Activated T-cell treated with anti-CD3 and anti-CD28 coated beads, Interleukin-2, amount 50 U/mL, for 4 hours (primary cell): Measurements from ENCODE around the gene PRUNE2. TPM values are rescaled to one million over a fixed set of nuclear protein-coding genes. Genes with fewer than 3 reads are reported as not detected.

Experiments
- ATAC-seq, 2 donors: fragments of 200-7000 bp; cut with Tn5 transposase; one replicate each; pipeline ENCODE4 v1.10.0; 2021
- DNase-seq: peaks from one replicate; pipeline ENCODE4 v3.0.0-alpha.2; 2020
- H3K27me3 Mint-ChIP-seq: one replicate; pipeline ENCODE4 v1.8.0; 2021; ENCODE audit warnings: low read depth, mixed read lengths
- H3K36me3 Mint-ChIP-seq: one replicate; pipeline ENCODE4 v1.8.0; 2022; ENCODE audit warnings: mixed read lengths; ENCODE audit not compliant: insufficient read depth
- H3K4me1 Mint-ChIP-seq: one replicate; pipeline ENCODE4 v1.8.0; 2021; ENCODE audit warnings: low read depth, mixed read lengths
- H3K4me3 Mint-ChIP-seq: one replicate; pipeline ENCODE4 v1.8.0; 2021; ENCODE audit warnings: mild to moderate bottlenecking, moderate library complexity, mixed read lengths
- H3K9me3 Mint-ChIP-seq: one replicate; pipeline ENCODE4 v1.8.0; 2021; ENCODE audit warnings: mixed read lengths
- total RNA-seq, 3 donors: library from RNA; stranded (reverse); gene quantifications; one replicate each; pipeline ENCODE4 v1.2.1, GENCODE V29; 2021

The PRUNE2 gene
- total RNA-seq, 3 donors from 2014 or later = 0.05 to 0.08 TPM; not detected in 1

GRCh38 chr9:76733096-76733495 is 172.8 kb downstream of the PRUNE2 start:
- no peaks in the 10 kb centered on the region for H3K9me3 Mint-ChIP-seq
- no peak for ATAC-seq

GRCh38 chr9:76732341-76732958 is 173.5 kb downstream of the PRUNE2 start:
- Mint-ChIP-seq H3K27me3 (peaks cover 16% of the 10 kb centered on the region), H3K4me1 (no peaks in the 10 kb centered on the region), H3K4me3 (no peak overlapping the region), H3K36me3 (no peaks in the 10 kb centered on the region), H3K9me3 (no peaks in the 10 kb centered on the region)
- DNase-seq (no peak), ATAC-seq (no peak)

More at GRCh38 chr9:76733096-76733495, 172.8 kb downstream of the PRUNE2 start:
- no peak for DNase-seq
- Mint-ChIP-seq H3K27me3 (peaks cover 16% of the 10 kb centered on the region), H3K4me3 (no peak overlapping the region), H3K4me1 (no peaks in the 10 kb centered on the region), H3K36me3 (no peaks in the 10 kb centered on the region)

DNA sequence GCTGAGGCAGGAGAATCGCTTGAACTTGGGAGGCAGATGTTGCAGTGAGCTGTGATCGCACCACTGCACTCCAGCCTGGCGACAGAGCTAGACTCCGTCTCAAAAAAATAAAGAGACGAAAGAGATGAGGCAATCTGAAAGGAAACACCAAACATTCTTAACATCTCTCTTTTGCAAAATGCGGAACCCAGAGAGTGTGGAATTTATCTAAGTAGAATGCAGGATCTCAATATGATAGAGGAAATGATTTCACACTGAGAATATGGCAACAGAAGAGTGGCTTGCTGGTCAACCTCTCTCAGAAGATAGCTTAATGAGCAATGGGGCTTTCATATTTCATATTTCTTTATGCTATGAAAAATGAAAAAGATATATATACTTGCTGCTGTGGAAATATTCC is 175.1 kb downstream of the PRUNE2 start:
- Mint-ChIP-seq H3K36me3 (no peaks in the 10 kb centered on the region), H3K27me3 (peaks cover 19% of the 10 kb centered on the region), H3K9me3 (no peaks in the 10 kb centered on the region), H3K4me1 (no peaks in the 10 kb centered on the region), H3K4me3 (no peak overlapping the region)
- no peak for ATAC-seq
- DNase-seq = no peak

DNA sequence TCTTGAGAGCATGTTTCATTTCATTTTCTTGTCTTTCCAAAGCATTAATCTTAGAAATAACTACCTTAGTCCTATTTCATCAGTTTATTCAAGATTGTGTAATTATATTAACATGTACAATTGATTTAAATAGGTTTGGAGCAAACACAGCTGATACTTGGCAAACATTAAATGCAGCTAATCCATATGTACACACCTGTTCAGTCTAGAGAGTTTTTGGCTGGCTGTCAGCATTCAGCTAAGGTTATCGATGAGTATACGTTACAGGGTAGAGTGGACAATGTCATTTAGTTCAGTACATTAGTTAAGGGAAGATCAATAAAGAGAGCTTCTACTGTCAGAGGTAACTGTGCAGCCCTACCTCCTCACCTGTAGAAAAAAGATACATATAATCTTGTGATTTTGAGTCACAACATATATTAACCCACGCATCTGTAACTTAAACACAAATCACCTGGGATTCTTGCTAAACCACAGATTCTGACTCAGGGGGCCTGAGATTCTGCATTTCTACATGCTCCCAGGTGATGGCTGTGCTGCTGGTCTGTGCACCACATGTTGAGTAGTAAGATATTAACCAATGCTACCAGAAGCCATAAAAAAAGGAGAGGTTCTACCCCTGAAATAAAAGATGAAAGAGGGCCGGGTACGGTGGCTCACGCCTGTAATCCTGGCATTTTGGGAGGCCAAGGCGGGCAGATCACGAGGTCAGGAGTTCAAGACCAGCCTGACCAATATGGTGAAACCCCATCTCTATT is 175.8 kb downstream of the PRUNE2 start:
- H3K9me3 Mint-ChIP-seq = no peaks in the 10 kb centered on the region
- ATAC-seq (no peak), DNase-seq (no peak)
- no peak overlapping the region for H3K4me3 Mint-ChIP-seq
- H3K4me1 Mint-ChIP-seq = no peaks in the 10 kb centered on the region
- H3K36me3 Mint-ChIP-seq = no peaks in the 10 kb centered on the region
- H3K27me3 Mint-ChIP-seq = peaks cover 20% of the 10 kb centered on the region

DNA sequence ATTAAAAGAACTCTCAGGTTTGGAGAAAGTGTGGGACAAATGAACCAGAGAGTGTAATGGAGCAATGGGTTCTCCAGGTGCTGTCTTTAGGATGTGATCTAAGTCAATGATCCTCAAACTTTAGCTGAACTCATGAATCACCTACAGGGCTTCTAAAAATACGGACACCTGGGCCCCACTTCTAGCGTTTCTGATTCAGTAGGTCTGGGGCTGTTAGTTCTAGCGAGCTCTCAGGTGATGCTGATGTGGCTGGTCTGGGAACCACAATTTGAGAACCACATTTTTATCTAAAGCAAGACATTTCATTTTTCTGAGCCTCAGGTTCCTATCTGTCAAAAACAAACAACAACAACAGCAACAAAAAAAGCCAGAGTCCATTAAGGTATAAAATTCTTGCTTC is 176.8 kb downstream of the PRUNE2 start:
- Mint-ChIP-seq H3K4me1 (no peaks in the 10 kb centered on the region), H3K36me3 (no peaks in the 10 kb centered on the region), H3K9me3 (no peaks in the 10 kb centered on the region), H3K4me3 (no peak overlapping the region), H3K27me3 (peaks cover 17% of the 10 kb centered on the region)
- DNase-seq (no peak), ATAC-seq (no peak)

- DNase-seq = no peak
- Mint-ChIP-seq H3K36me3 (no peaks in the 10 kb centered on the region), H3K4me3 (no peak overlapping the region), H3K27me3 (peaks cover 19% of the 10 kb centered on the region), H3K9me3 (no peaks in the 10 kb centered on the region), H3K4me1 (no peaks in the 10 kb centered on the region)
- ATAC-seq = no peak
Observed at GRCh38 chr9:76725885-76726284, 180.0 kb downstream of the PRUNE2 start.

- Mint-ChIP-seq H3K27me3 (peaks cover 22% of the 10 kb centered on the region), H3K9me3 (no peaks in the 10 kb centered on the region), H3K4me1 (no peaks in the 10 kb centered on the region), H3K36me3 (no peaks in the 10 kb centered on the region), H3K4me3 (no peak overlapping the region)
- ATAC-seq (no peak), DNase-seq (no peak)
Observed at GRCh38 chr9:76725011-76725546, 180.8 kb downstream of the PRUNE2 start.

GRCh38 chr9:76720245-76720644 is 185.7 kb downstream of the PRUNE2 start:
- H3K4me3 Mint-ChIP-seq = no peak overlapping the region
- H3K36me3 Mint-ChIP-seq = no peaks in the 10 kb centered on the region
- H3K27me3 Mint-ChIP-seq = peaks cover 21% of the 10 kb centered on the region
- DNase-seq (no peak), ATAC-seq (no peak)
- no peaks in the 10 kb centered on the region for H3K9me3 Mint-ChIP-seq
- no peaks in the 10 kb centered on the region for H3K4me1 Mint-ChIP-seq

DNA sequence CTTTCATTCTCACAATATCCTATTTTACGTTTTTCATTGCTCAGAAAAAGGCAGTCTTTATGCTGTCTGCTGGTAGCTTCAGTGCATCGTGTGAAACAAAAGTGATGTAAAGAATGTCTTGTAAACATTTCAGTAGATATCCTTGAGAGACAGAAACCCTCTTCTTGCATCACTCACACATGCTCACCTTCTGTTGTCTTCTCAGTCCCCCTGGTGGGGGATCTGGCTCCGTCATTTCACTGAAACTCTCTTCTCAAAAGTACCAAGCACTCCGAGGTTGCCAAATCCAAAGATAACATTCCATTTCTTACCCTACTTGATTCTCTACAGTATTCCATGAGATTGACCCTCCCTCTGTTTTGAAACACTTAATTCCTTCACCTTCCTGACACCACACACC is 187.7 kb downstream of the PRUNE2 start:
- H3K36me3 Mint-ChIP-seq = no peaks in the 10 kb centered on the region

GRCh38 chr9:76717613-76718012 is 188.3 kb downstream of the PRUNE2 start:
- H3K4me1 Mint-ChIP-seq = no peaks in the 10 kb centered on the region
- peaks cover 13% of the 10 kb centered on the region for H3K27me3 Mint-ChIP-seq
- no peaks in the 10 kb centered on the region for H3K9me3 Mint-ChIP-seq
- no peaks in the 10 kb centered on the region for H3K36me3 Mint-ChIP-seq
- no peak overlapping the region for H3K4me3 Mint-ChIP-seq
- DNase-seq (no peak), ATAC-seq (no peak)

More for the DNA sequence above, 187.7 kb downstream of the PRUNE2 start:
- no peak for DNase-seq
- peaks cover 14% of the 10 kb centered on the region for H3K27me3 Mint-ChIP-seq
- H3K4me1 Mint-ChIP-seq = no peaks in the 10 kb centered on the region
- no peak for ATAC-seq
- no peaks in the 10 kb centered on the region for H3K9me3 Mint-ChIP-seq
- no peak overlapping the region for H3K4me3 Mint-ChIP-seq

- ATAC-seq = no peak
- Mint-ChIP-seq H3K4me1 (no peaks in the 10 kb centered on the region), H3K9me3 (no peaks in the 10 kb centered on the region), H3K4me3 (no peak overlapping the region), H3K27me3 (peaks cover 13% of the 10 kb centered on the region), H3K36me3 (no peaks in the 10 kb centered on the region)
- DNase-seq = no peak
Observed at GRCh38 chr9:76717176-76717575, 188.7 kb downstream of the PRUNE2 start.

DNA sequence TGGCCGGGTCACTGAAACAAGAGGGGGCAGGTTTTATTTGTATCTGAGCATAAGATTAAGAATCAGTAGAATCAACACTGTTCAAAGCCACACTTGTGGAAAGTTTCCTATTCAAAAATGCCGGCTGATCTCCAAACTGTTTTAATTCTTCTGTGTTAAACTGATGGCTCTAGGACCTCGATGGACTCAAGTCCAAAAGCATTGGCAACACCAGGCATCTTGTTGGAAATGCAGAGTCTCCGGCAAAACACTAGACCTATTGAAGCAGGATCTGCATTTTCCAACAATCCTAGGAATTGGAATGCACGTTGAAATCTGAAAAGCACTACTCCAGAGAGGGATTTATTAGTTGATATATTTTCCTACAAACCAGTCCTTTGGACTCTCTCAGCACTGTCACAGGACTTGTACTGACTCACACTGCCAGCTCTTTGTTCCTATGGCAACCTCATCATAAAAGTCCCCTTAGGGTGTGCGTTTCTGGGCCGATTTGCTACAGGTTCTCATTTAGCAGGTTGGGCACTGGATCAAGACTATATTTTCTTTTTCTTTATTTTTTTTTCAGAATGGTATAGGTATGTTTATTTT is 189.7 kb downstream of the PRUNE2 start:
- no peak for ATAC-seq
- Mint-ChIP-seq H3K27me3 (peaks cover 13% of the 10 kb centered on the region), H3K9me3 (no peaks in the 10 kb centered on the region), H3K4me3 (no peak overlapping the region), H3K4me1 (no peaks in the 10 kb centered on the region), H3K36me3 (no peaks in the 10 kb centered on the region)
- no peak for DNase-seq

- Mint-ChIP-seq H3K4me1 (no peaks in the 10 kb centered on the region), H3K27me3 (peaks cover 26% of the 10 kb centered on the region), H3K9me3 (no peaks in the 10 kb centered on the region), H3K36me3 (no peaks in the 10 kb centered on the region), H3K4me3 (no peak overlapping the region)
- no peak for DNase-seq
- no peak for ATAC-seq
Observed at GRCh38 chr9:76713381-76713780, 192.5 kb downstream of the PRUNE2 start.

GRCh38 chr9:76709020-76709419 is 196.9 kb downstream of the PRUNE2 start:
- DNase-seq (no peak), ATAC-seq (no peak)
- H3K9me3 Mint-ChIP-seq = no peaks in the 10 kb centered on the region
- peaks cover 2% of the 10 kb centered on the region for H3K4me1 Mint-ChIP-seq
- no peak overlapping the region for H3K4me3 Mint-ChIP-seq
- H3K36me3 Mint-ChIP-seq = no peaks in the 10 kb centered on the region
- peaks cover 40% of the 10 kb centered on the region for H3K27me3 Mint-ChIP-seq

DNA sequence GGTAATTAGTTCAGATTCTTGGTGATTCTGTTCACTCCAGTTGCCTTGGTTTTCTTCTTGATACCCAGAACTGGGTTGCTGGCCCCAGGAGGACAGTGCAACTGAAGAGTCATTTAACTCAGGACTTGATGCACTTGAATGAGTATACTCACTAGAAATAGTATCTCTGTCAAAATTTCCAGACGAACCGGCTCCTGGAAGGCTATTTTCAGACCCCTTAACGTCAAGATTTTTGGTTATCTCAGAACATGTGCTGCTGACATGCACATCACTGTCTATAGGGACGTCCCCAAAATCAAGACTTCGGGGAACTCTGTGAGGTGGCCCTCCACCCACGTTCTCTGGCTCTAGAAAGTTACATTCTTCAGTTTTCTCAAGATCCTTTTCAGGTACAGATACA is 198.4 kb downstream of the PRUNE2 start:
- no peaks in the 10 kb centered on the region for H3K36me3 Mint-ChIP-seq
- H3K4me3 Mint-ChIP-seq = no peak overlapping the region
- H3K9me3 Mint-ChIP-seq = no peaks in the 10 kb centered on the region
- peaks cover 2% of the 10 kb centered on the region for H3K4me1 Mint-ChIP-seq
- DNase-seq (no peak), ATAC-seq (no peak)
- H3K27me3 Mint-ChIP-seq = peaks cover 44% of the 10 kb centered on the region
